Upper lobe of left lung (tissue), 4 donors: ENCODE data around the gene NUP210L.

Experiments used
- POLR2A ChIP-seq, 4 donors: fragments of 450-650 bp; IDR thresholded peaks; one replicate each; pipeline ENCODE4 v1.5.1; 2016 to 2017; ENCODE audit warnings: antibody characterized with exemption in 4 of 4, mild to moderate bottlenecking in 2 of 4
- POLR2AphosphoS5 ChIP-seq, 2 donors: sonication (generic); formaldehyde crosslinking; IDR thresholded peaks; one replicate each; pipeline ENCODE4 v1.5.1; 2017; ENCODE audit warnings: antibody characterized with exemption in 2 of 2
- TF ChIP-seq, protein P1 (sequence below), 6 experiments: fragments of 450-650 bp in 4 of 6; fragments of 200-600 bp in 2 of 6; sonication (generic) in 2 of 6; IDR thresholded peaks; one replicate each; pipeline ENCODE4 v1.5.1; 2016 to 2019; ENCODE audit warnings: antibody characterized with exemption in 6 of 6

DNA sequence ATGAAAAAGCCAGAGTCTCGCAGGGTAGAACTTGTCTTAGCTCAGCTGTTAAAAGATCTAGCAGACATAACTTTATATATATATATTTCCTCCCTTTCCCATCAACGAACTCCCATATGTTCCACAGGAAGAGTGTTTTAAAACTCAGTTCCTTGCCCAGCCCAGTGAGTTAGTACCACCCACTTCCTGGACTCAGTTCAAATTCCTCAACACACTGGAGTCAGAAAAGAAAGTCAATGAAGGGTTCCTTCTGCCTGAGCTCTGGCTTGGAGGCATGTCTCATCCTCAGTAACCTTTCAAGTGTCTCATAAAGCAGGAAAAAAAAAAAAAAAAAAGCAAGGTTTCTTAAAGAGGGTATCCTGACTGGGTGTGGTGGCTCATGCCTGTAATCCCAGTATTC is 21.5 kb upstream of the NUP210L start:
- TF ChIP-seq POLR2AphosphoS5 (IDR thresholded peaks at IDR 0.05) (no peak), POLR2A (IDR thresholded peaks at IDR 0.05) (no peak)
- TF ChIP-seq, protein P1, sequence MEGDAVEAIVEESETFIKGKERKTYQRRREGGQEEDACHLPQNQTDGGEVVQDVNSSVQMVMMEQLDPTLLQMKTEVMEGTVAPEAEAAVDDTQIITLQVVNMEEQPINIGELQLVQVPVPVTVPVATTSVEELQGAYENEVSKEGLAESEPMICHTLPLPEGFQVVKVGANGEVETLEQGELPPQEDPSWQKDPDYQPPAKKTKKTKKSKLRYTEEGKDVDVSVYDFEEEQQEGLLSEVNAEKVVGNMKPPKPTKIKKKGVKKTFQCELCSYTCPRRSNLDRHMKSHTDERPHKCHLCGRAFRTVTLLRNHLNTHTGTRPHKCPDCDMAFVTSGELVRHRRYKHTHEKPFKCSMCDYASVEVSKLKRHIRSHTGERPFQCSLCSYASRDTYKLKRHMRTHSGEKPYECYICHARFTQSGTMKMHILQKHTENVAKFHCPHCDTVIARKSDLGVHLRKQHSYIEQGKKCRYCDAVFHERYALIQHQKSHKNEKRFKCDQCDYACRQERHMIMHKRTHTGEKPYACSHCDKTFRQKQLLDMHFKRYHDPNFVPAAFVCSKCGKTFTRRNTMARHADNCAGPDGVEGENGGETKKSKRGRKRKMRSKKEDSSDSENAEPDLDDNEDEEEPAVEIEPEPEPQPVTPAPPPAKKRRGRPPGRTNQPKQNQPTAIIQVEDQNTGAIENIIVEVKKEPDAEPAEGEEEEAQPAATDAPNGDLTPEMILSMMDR (IDR thresholded peaks at IDR 0.05), result no peak
